ENCODE results near the gene NKD1.

DNA sequence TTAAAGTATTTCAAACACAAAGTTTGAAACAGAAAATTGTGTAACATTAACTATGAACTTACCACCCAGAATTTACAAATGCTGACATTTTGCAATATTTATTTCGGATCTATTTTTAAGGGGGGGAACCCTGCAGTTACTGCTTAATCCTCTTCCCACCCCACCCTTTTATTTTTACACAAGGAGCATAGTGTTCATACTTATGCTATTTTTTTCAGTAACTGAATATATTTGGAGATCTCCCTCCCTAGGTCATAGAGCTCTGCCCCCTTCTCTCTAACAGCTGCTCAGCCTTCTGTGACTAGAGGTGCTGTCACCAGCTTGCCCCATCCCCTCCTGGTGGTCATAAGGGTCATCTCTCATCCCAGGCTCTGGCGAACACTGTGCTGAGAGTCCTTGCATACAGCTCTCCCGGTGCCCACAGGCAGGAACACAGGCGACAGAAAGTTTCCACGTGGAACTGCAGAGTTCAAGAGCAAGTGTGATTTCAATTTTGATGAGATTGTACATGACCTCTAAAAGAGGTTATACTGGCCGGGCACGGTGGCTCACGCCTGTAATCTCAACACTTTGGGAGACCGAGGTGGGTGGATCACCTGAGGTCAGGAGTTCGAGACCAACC is 88.7 kb downstream of the NKD1 start:
- TF ChIP-seq, protein P1, sequence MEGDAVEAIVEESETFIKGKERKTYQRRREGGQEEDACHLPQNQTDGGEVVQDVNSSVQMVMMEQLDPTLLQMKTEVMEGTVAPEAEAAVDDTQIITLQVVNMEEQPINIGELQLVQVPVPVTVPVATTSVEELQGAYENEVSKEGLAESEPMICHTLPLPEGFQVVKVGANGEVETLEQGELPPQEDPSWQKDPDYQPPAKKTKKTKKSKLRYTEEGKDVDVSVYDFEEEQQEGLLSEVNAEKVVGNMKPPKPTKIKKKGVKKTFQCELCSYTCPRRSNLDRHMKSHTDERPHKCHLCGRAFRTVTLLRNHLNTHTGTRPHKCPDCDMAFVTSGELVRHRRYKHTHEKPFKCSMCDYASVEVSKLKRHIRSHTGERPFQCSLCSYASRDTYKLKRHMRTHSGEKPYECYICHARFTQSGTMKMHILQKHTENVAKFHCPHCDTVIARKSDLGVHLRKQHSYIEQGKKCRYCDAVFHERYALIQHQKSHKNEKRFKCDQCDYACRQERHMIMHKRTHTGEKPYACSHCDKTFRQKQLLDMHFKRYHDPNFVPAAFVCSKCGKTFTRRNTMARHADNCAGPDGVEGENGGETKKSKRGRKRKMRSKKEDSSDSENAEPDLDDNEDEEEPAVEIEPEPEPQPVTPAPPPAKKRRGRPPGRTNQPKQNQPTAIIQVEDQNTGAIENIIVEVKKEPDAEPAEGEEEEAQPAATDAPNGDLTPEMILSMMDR (IDR thresholded peaks at IDR 0.05; ENCODE audit: low read length), result no peak
- no peak for TF ChIP-seq EZH2 (optimal IDR thresholded peaks at IDR 0.05; ENCODE audit: low read depth, low read length)

Data from MM.1S (cell line).